Testis (tissue), 2 donors: ENCODE measurements around the gene SOWAHB.

ENCODE experiments used
- CTCF ChIP-seq, 3 experiments: fragments of 450-650 bp in 2 of 3; fragments of 200-600 bp in 1 of 3; sonication (generic) in 1 of 3; IDR thresholded peaks; one replicate each; pipeline ENCODE4 v1.5.1; 2016 to 2019; ENCODE audit warnings: antibody characterized with exemption in 3 of 3, mild to moderate bottlenecking in 2 of 3, moderate library complexity in 1 of 3
- POLR2A ChIP-seq: fragments of 450-650 bp; IDR thresholded peaks from one replicate; pipeline ENCODE4 v1.6.1; 2017; ENCODE audit warnings: antibody characterized with exemption, mild to moderate bottlenecking, moderate library complexity

GRCh38 chr4:76867880-76868655 lies 29.9 kb downstream of the SOWAHB start:
- TF ChIP-seq CTCF (IDR thresholded peaks at IDR 0.05) = no peak
- TF ChIP-seq POLR2A = no peak
